Measurements from ENCODE around the gene DIPK2A.

The DIPK2A gene

GRCh38 chr3:143971359-143972154 lies at the start of gene DIPK2A:
DIPK2A (plus strand) TSS chr3:143971823; CDS start chr3:143972333, 510 bp downstream.
- FAIRE-seq, result no peak

GRCh38 chr3:143924522-143925285 lies 46.9 kb upstream of the DIPK2A start:
- no peak for FAIRE-seq

- no peak for FAIRE-seq
These were observed 43.6 kb upstream of the DIPK2A start for GRCh38 chr3:143928056-143928455.

GRCh38 chr3:143928541-143929255 lies 42.9 kb upstream of the DIPK2A start:
- no peak for FAIRE-seq

- no peak for FAIRE-seq
These were observed 36.8 kb upstream of the DIPK2A start for GRCh38 chr3:143934791-143935190.

- no peak for FAIRE-seq
These were observed 35.9 kb upstream of the DIPK2A start for GRCh38 chr3:143935678-143936077.

- no peak for FAIRE-seq
These were observed 20.8 kb upstream of the DIPK2A start for GRCh38 chr3:143950810-143951209.

GRCh38 chr3:143951351-143951971 lies 20.2 kb upstream of the DIPK2A start:
- no peak for FAIRE-seq

- FAIRE-seq, result no peak
These were observed 19.0 kb upstream of the DIPK2A start for GRCh38 chr3:143952569-143953072.

- FAIRE-seq, result peak; percentile 14
These were observed 16.5 kb upstream of the DIPK2A start for GRCh38 chr3:143955113-143955512.

- FAIRE-seq, result no peak
These were observed 14.8 kb upstream of the DIPK2A start for GRCh38 chr3:143956838-143957237.

GRCh38 chr3:143957453-143957852 lies 14.2 kb upstream of the DIPK2A start:
- FAIRE-seq, result no peak

- no peak for FAIRE-seq
These were observed 12.7 kb upstream of the DIPK2A start for GRCh38 chr3:143958966-143959365.

GRCh38 chr3:143961342-143961741 lies 10.3 kb upstream of the DIPK2A start:
- FAIRE-seq, result no peak

- FAIRE-seq, result no peak
These were observed 7.7 kb upstream of the DIPK2A start for GRCh38 chr3:143963946-143964345.

GRCh38 chr3:143970773-143971358 lies 757 bp upstream of the DIPK2A start:
- no peak for FAIRE-seq

- FAIRE-seq, result no peak
These were observed 507 bp downstream of the DIPK2A start for GRCh38 chr3:143972155-143972504.

GRCh38 chr3:143972505-143973258 lies 1.1 kb downstream of the DIPK2A start:
- no peak for FAIRE-seq

- FAIRE-seq, result no peak
These were observed 1.8 kb downstream of the DIPK2A start for GRCh38 chr3:143973259-143974021.

Measured in colon (tissue), 2 donors.